H1 (cell line): ENCODE results near the gene VSTM2B. TPM values are rescaled to one million over a fixed set of nuclear protein-coding genes. Genes with fewer than 3 reads are reported as not detected.

Experiments
- CTCF ChIA-PET: fragments of 300-600 bp; sonication (Branson Sonifier 250); formaldehyde crosslinking; loops from one replicate; lab custom pipeline; 2021; ENCODE audit not compliant: partially characterized antibody; lab: Charles Lee
- POLR2A ChIA-PET: fragments of 300-600 bp; sonication (Branson Sonifier 250); formaldehyde crosslinking; loops from one replicate; lab custom pipeline; 2021; ENCODE audit warnings: inconsistent platforms; ENCODE audit not compliant: partially characterized antibody; lab: Charles Lee
- DNase-seq, 2 experiments: peaks; one replicate each; pipeline versions ENCODE4 v3.0.0 to v3.0.0-alpha.2; 2010 to 2022; ENCODE audit warnings: low spot score in 2 of 2, low read depth in 1 of 2, mixed read lengths in 1 of 2
- FAIRE-seq: peaks from 2 replicates; lab custom pipeline; 2011; peaks lifted over from hg19 to GRCh38; lab: Jason Lieb, UNC
- H2AFZ ChIP-seq: 2 replicates; pipeline ENCODE4 v1.8.1; 2012; ENCODE audit warnings: low read length, inconsistent platforms
- H2AK5ac ChIP-seq: 2 replicates; pipeline ENCODE4 v1.6.1; 2013; ENCODE audit warnings: low read depth, low read length
- H2BK120ac ChIP-seq: replicated peaks from 2 replicates; pipeline ENCODE3; 2013; ENCODE audit warnings: low read depth, low read length, inconsistent platforms
- H2BK12ac ChIP-seq: 2 replicates; pipeline ENCODE4 v1.6.1; 2013; ENCODE audit warnings: low read depth, low read length
- H2BK15ac ChIP-seq: 2 replicates; pipeline ENCODE4 v1.6.1; 2013; ENCODE audit warnings: low read length
- H2BK20ac ChIP-seq: 2 replicates; pipeline ENCODE4 v1.6.1; 2013; ENCODE audit warnings: low read length
- H2BK5ac ChIP-seq: 2 replicates; pipeline ENCODE4 v1.6.1; 2013; ENCODE audit warnings: low read depth, low read length
- H3K14ac ChIP-seq: 2 replicates; pipeline ENCODE4 v1.6.1; 2013; ENCODE audit warnings: inconsistent platforms; ENCODE audit not compliant: insufficient read length
- H3K18ac ChIP-seq: 2 replicates; pipeline ENCODE4 v1.6.1; 2013; ENCODE audit warnings: low read length; ENCODE audit errors: extremely low read depth
- H3K23ac ChIP-seq: 2 replicates; pipeline ENCODE4 v1.6.1; 2013; ENCODE audit warnings: inconsistent platforms; ENCODE audit not compliant: insufficient read length
- H3K23me2 ChIP-seq: 2 replicates; pipeline ENCODE4 v1.6.1; 2013; ENCODE audit warnings: low read depth, low read length
- H3K27ac ChIP-seq: 2 replicates; pipeline ENCODE4 v1.6.1; 2011; ENCODE audit warnings: low read depth, low read length, inconsistent platforms
- H3K27me3 ChIP-seq, 4 experiments: replicated peaks in 1 of 4; 1 replicate in 1 of 4; 2 replicates in 3 of 4; pipeline versions ENCODE4 v1.6.1 to v1.8.1; 2011 to 2013; ENCODE audit warnings: low read length in 3 of 4, mild to moderate bottlenecking in 3 of 4, inconsistent platforms in 2 of 4, mixed read lengths in 2 of 4, moderate library complexity in 1 of 4; ENCODE audit not compliant: control insufficient read depth in 3 of 4, insufficient read depth in 3 of 4; ENCODE audit errors: extremely low read depth in 1 of 4
- H3K36me3 ChIP-seq, 4 experiments: 2 replicates each; pipeline versions ENCODE4 v1.6.1 to v1.8.1; 2011 to 2013; ENCODE audit warnings: mild to moderate bottlenecking in 4 of 4, low read length in 3 of 4, moderate library complexity in 2 of 4, control low read depth in 1 of 4, inconsistent platforms in 1 of 4; ENCODE audit not compliant: insufficient read depth in 4 of 4, control insufficient read depth in 2 of 4
- H3K4ac ChIP-seq: replicated peaks from 2 replicates; pipeline ENCODE3; 2013; ENCODE audit warnings: low read length, low read depth, mixed read lengths, inconsistent platforms; ENCODE audit not compliant: insufficient read length
- H3K4me1 ChIP-seq, 4 experiments: replicated peaks in 1 of 4; 1 replicate in 1 of 4; 2 replicates in 3 of 4; pipeline versions ENCODE4 v1.6.1 to v1.8.1; 2011 to 2013; ENCODE audit warnings: low read length in 3 of 4, inconsistent platforms in 2 of 4, mixed read lengths in 1 of 4; ENCODE audit not compliant: insufficient read depth in 4 of 4, control insufficient read depth in 3 of 4
- H3K4me2 ChIP-seq, 2 experiments: 2 replicates each; pipeline versions ENCODE4 v1.6.1 to v1.8.1; 2011 to 2013; ENCODE audit warnings: low read depth in 2 of 2, low read length in 2 of 2, control low read depth in 1 of 2, inconsistent platforms in 1 of 2, mild to moderate bottlenecking in 1 of 2; ENCODE audit not compliant: insufficient read depth in 1 of 2
- H3K4me3 ChIP-seq, 4 experiments: fragments of 200-600, 300-600 bp in 1 of 4; sonication (generic), shearing (Covaris generic), sonication (Bioruptor Twin) in 1 of 4; 2 replicates each; pipeline versions ENCODE4 v1.5.1 to v1.8.1; 2011 to 2016; ENCODE audit warnings: low read length in 4 of 4, low read depth in 3 of 4, control low read depth in 2 of 4, inconsistent platforms in 2 of 4, mild to moderate bottlenecking in 2 of 4, mixed read lengths in 1 of 4, moderate library complexity in 1 of 4; ENCODE audit not compliant: insufficient read depth in 2 of 4; ENCODE audit errors: extremely low read depth in 1 of 4
- H3K56ac ChIP-seq: replicated peaks from 2 replicates; pipeline ENCODE3; 2013; ENCODE audit warnings: low read depth, mild to moderate bottlenecking, mixed read lengths, low read length, inconsistent platforms; ENCODE audit not compliant: insufficient read length
- H3K79me1 ChIP-seq: 2 replicates; pipeline ENCODE4 v1.6.1; 2013; ENCODE audit warnings: low read depth, low read length, control low read depth
- H3K79me2 ChIP-seq, 2 experiments: 2 replicates each; pipeline versions ENCODE4 v1.6.1 to v1.8.1; 2012 to 2013; ENCODE audit warnings: low read length in 2 of 2, mild to moderate bottlenecking in 2 of 2, inconsistent platforms in 1 of 2; ENCODE audit not compliant: insufficient read depth in 2 of 2, control insufficient read depth in 1 of 2
- H3K9ac ChIP-seq, 4 experiments: replicated peaks in 1 of 4; 1 replicate in 1 of 4; 2 replicates in 3 of 4; pipeline versions ENCODE4 v1.6.1 to v1.8.1; 2011 to 2013; ENCODE audit warnings: low read depth in 3 of 4, low read length in 3 of 4, control low read depth in 2 of 4, mild to moderate bottlenecking in 2 of 4, moderate library complexity in 2 of 4, inconsistent platforms in 1 of 4; ENCODE audit errors: extremely low read depth in 1 of 4
- H3K9me3 ChIP-seq, 2 experiments: 2 replicates each; pipeline versions ENCODE4 v1.6.1 to v1.8.1; 2012 to 2013; ENCODE audit warnings: mild to moderate bottlenecking in 2 of 2, moderate library complexity in 2 of 2, control low read depth in 1 of 2, inconsistent platforms in 1 of 2, low read depth in 1 of 2, low read length in 1 of 2, mixed read lengths in 1 of 2; ENCODE audit not compliant: insufficient read depth in 2 of 2
- H4K20me1 ChIP-seq, 2 experiments: replicated peaks in 1 of 2; 2 replicates each; pipeline versions ENCODE3 to v1.8.1; 2011 to 2013; ENCODE audit warnings: inconsistent platforms in 2 of 2, low read length in 2 of 2, mild to moderate bottlenecking in 1 of 2; ENCODE audit not compliant: insufficient read depth in 2 of 2, control insufficient read depth in 1 of 2
- H4K5ac ChIP-seq: 2 replicates; pipeline ENCODE4 v1.6.1; 2013; ENCODE audit warnings: low read length, low read depth, mixed read lengths, inconsistent platforms; ENCODE audit not compliant: insufficient read length
- H4K8ac ChIP-seq: 2 replicates; pipeline ENCODE4 v1.8.0; 2013; ENCODE audit warnings: mild to moderate bottlenecking, moderate library complexity, low read length, inconsistent platforms; ENCODE audit not compliant: insufficient read depth; ENCODE audit errors: extremely low read depth
- H4K91ac ChIP-seq: replicated peaks from 2 replicates; pipeline ENCODE3; 2013; ENCODE audit warnings: low read length, mixed read lengths, inconsistent platforms; ENCODE audit not compliant: insufficient read length
- ASH2L ChIP-seq: fragments of 200-600, 300-600 bp; sonication (generic); IDR thresholded peaks from one replicate; pipeline ENCODE4 v1.7.1; 2017; ENCODE audit warnings: low read length
- CHD2 ChIP-seq: IDR thresholded peaks from 2 replicates; pipeline ENCODE4 v1.6.1; 2012; ENCODE audit warnings: low read length, improper control_type of control experiment
- CTCF ChIP-seq, 3 experiments: IDR thresholded peaks; 1 replicate in 2 of 3; 2 replicates in 1 of 3; pipeline versions ENCODE4 v1.5.1 to v1.6.1; 2011; ENCODE audit warnings: low read length in 3 of 3, mild to moderate bottlenecking in 3 of 3, inconsistent platforms in 2 of 3, low read depth in 1 of 3, moderate library complexity in 1 of 3; ENCODE audit not compliant: insufficient read depth in 1 of 3; ENCODE audit errors: control extremely low read depth in 1 of 3
- EGR1 ChIP-seq: IDR thresholded peaks from 2 replicates; pipeline ENCODE4 v1.6.1; 2011; ENCODE audit warnings: low read depth, low read length, borderline replicate concordance
- PHF8 ChIP-seq: fragments of 200-600 bp; sonication (generic); conservative IDR thresholded peaks from 2 replicates; pipeline ENCODE4 v1.7.1; 2012; ENCODE audit warnings: low read depth, mild to moderate bottlenecking, inconsistent platforms, low read length, moderate library complexity
- RNF2 ChIP-seq: fragments of 200-900, 300-1000 bp; sonication (generic); IDR thresholded peaks from 2 replicates; pipeline ENCODE4 v1.7.1; 2016; ENCODE audit warnings: borderline replicate concordance, low read depth, mild to moderate bottlenecking, antibody characterized with exemption, low read length; ENCODE audit not compliant: poor library complexity, severe bottlenecking; ENCODE audit errors: missing control alignments
- RXRA ChIP-seq: IDR thresholded peaks from 2 replicates; pipeline ENCODE4 v1.6.1; 2011; ENCODE audit warnings: low read depth, mild to moderate bottlenecking, low read length, moderate library complexity; ENCODE audit not compliant: insufficient read depth
- SIRT6 ChIP-seq: IDR thresholded peaks from one replicate; pipeline ENCODE4 v1.7.1; 2012; ENCODE audit warnings: low read length, inconsistent platforms
- SIX5 ChIP-seq: IDR thresholded peaks from 2 replicates; pipeline ENCODE4 v1.6.1; 2011; ENCODE audit warnings: mild to moderate bottlenecking, low read depth, low read length
- TCF12 ChIP-seq: IDR thresholded peaks from 2 replicates; pipeline ENCODE4 v1.6.1; 2011; ENCODE audit warnings: low read depth, mild to moderate bottlenecking, low read length
- USF2 ChIP-seq: IDR thresholded peaks from 2 replicates; pipeline ENCODE4 v1.6.1; 2011; ENCODE audit warnings: low read length, improper control_type of control experiment
- WGBS, 2 experiments: shearing (Covaris generic) in 1 of 2; methylation state at CpG; one replicate each; pipeline versions ENCODE4 v1.1.6 to v1.1.7; 2013 to 2015; ENCODE audit warnings: low lambda C conversion rate in 2 of 2, mixed read lengths in 2 of 2, inconsistent platforms in 1 of 2, low coverage in 1 of 2, missing lambda C conversion rate in 1 of 2; ENCODE audit not compliant: insufficient replicate concordance in 2 of 2, insufficient coverage in 1 of 2, insufficient read length in 1 of 2; ENCODE audit errors: extremely low coverage in 1 of 2, missing lambda C conversion rate in 1 of 2; 5-methylcytosine and 5-hydroxymethylcytosine counted together
- polyA plus RNA-seq, 7 experiments: library from polyadenylated mRNA; depleted of rRNA in 3 of 7; stranded (reverse) in 5 of 7; unstranded in 2 of 7; fragments of >200 nt in 5 of 7; fragments of 200-250 nt in 2 of 7; gene quantifications; 1 replicate in 5 of 7; 2 replicates in 1 of 7; 4 replicates in 1 of 7; pipeline versions ENCODE4 v1.2.1 to v1.2.3, GENCODE V29; 2011 to 2013; ENCODE audit warnings: missing spikeins in 2 of 7, mixed read lengths in 2 of 7
- total RNA-seq: library from RNA; stranded (reverse); fragmentation: NEBNext Ultra II Directional; extraction: Animal tissue kit (Norgen Biotek cat#: 25700); gene quantifications from 2 replicates; pipeline ENCODE4 v1.2.1, GENCODE V29; 2021

VSTM2B gene
- total and polyA plus RNA-seq, 2 of the 8 experiments (the other 6 are each of a cell fraction or from before 2014, with no cell fraction given) = 0.82 to 1.5 TPM

GRCh38 chr19:29561601-29562000, 35.8 kb downstream of the VSTM2B start:
- no peak overlapping the region for H3K4ac ChIP-seq
- no peak overlapping the region for H2BK5ac ChIP-seq
- H3K4me3 ChIP-seq = no peak overlapping the region
- H2AFZ ChIP-seq = no peak overlapping the region
- no peak overlapping the region for H2BK20ac ChIP-seq
- H3K4me1 ChIP-seq = peaks cover 0 to 5% (median 0%) of the 10 kb centered on the region in 4 experiments; a peak in 2 of 7 replicates
- H3K23me2 ChIP-seq = no peaks in the 10 kb centered on the region
- no peaks in the 10 kb centered on the region for H3K79me2 ChIP-seq
- H3K27me3 ChIP-seq = no peaks in the 10 kb centered on the region
- peaks cover 4 to 13% of the 10 kb centered on the region in 2 experiments; a peak in 2 of 4 replicates for H3K9me3 ChIP-seq
- ChIA-PET CTCF (no interaction called here), POLR2A (no interaction called here)
- H2BK120ac ChIP-seq = no peak overlapping the region
- FAIRE-seq = no peak
- no peak overlapping the region for H3K27ac ChIP-seq
- no peak overlapping the region for H3K9ac ChIP-seq
- no peak overlapping the region for H4K5ac ChIP-seq
- H4K8ac ChIP-seq = peak overlapping the region; percentile 71; the same call in 1 of the 2 replicates
- peaks cover 0 to 4% of the 10 kb centered on the region in 2 experiments for H4K20me1 ChIP-seq
- H3K18ac ChIP-seq = no peak overlapping the region
- H3K36me3 ChIP-seq = no peaks in the 10 kb centered on the region
- H4K91ac ChIP-seq = no peak overlapping the region
- no peak overlapping the region for H3K4me2 ChIP-seq
- H2AK5ac ChIP-seq = no peak overlapping the region
- H2BK15ac ChIP-seq = no peak overlapping the region
- DNase-seq = no peak
- no peak overlapping the region for H2BK12ac ChIP-seq
- no peak overlapping the region for H3K23ac ChIP-seq
- H3K56ac ChIP-seq = no peak overlapping the region
- WGBS, 2 experiments = 82% methylated on average over 9 of the region's 9 CpGs; no CpG with 5 or more reads in 1 of the 2 experiments
- H3K79me1 ChIP-seq = no peaks in the 10 kb centered on the region
- no peak overlapping the region for H3K14ac ChIP-seq
- TF ChIP-seq PHF8 (no peak), SIRT6 (no peak), CTCF (IDR thresholded peaks at IDR 0.05; ENCODE audit: control extremely low read depth in 1 of 3, insufficient read depth in 1 of 3, low read depth in 1 of 3, low read length in 3 of 3) (no peak), CHD2 (no peak), RXRA (no peak), TCF12 (no peak), EGR1 (no peak), SIX5 (no peak), USF2 (no peak), ASH2L (no peak), RNF2 (no peak)
